Heart left ventricle (tissue), 16 donors: ENCODE results near the gene ZC3H12C. TPM values are rescaled to one million over a fixed set of nuclear protein-coding genes. Genes with fewer than 3 reads are reported as not detected.
A peak's percentile ranks its signal among the peaks of the same experiment; 100 is the strongest.

ENCODE experiments used
- ATAC-seq, 4 donors: fragments of 200-7000 bp; cut with Tn5 transposase; one replicate each; pipeline ENCODE4 v1.9.1; 2020 to 2022; ENCODE audit warnings: moderate library complexity in 4 of 4, mild to moderate bottlenecking in 3 of 4, moderate number of reproducible peaks in 1 of 4
- DNase-seq, 5 donors: peaks; one replicate each; pipeline ENCODE4 v3.0.0-alpha.2; 2020
- H3K27ac ChIP-seq, 12 donors: fragments of 200-600 bp; sonication (generic) in 4 of 12; one replicate each; pipeline versions ENCODE4 v1.5.0 to v1.8.0; 2016 to 2022; ENCODE audit warnings: mild to moderate bottlenecking in 2 of 12
- H3K27me3 ChIP-seq, 9 donors: fragments of 200-600 bp; sonication (generic) in 2 of 9; one replicate each; pipeline versions ENCODE4 v1.5.1 to v1.8.0; 2016 to 2022; ENCODE audit warnings: mild to moderate bottlenecking in 3 of 9
- H3K36me3 ChIP-seq, 9 donors: fragments of 200-600 bp; sonication (generic) in 2 of 9; one replicate each; pipeline versions ENCODE4 v1.5.0 to v1.8.0; 2018 to 2022; ENCODE audit warnings: mild to moderate bottlenecking in 2 of 9
- H3K4me1 ChIP-seq, 12 donors: fragments of 200-600 bp; sonication (generic) in 4 of 12; one replicate each; pipeline versions ENCODE4 v1.5.0 to v1.8.0; 2016 to 2022; ENCODE audit warnings: mild to moderate bottlenecking in 3 of 12
- H3K4me3 ChIP-seq, 12 donors: fragments of 200-600 bp; sonication (generic) in 4 of 12; one replicate each; pipeline versions ENCODE4 v1.5.0 to v1.8.0; 2017 to 2022; ENCODE audit warnings: mild to moderate bottlenecking in 9 of 12, moderate library complexity in 4 of 12
- H3K9me3 ChIP-seq, 12 donors: fragments of 200-600 bp; sonication (generic) in 4 of 12; one replicate each; pipeline versions ENCODE4 v1.5.0 to v1.8.0; 2016 to 2022; ENCODE audit warnings: mild to moderate bottlenecking in 1 of 12
- POLR2A ChIP-seq, 2 donors: fragments of 450-650 bp; IDR thresholded peaks; one replicate each; pipeline ENCODE4 v1.6.1; 2017; ENCODE audit warnings: antibody characterized with exemption in 2 of 2, mild to moderate bottlenecking in 2 of 2, moderate library complexity in 2 of 2
- WGBS, 4 donors: extraction: QIAGEN DNeasy Blood & Tissue Kit in 2 of 4; methylation state at CpG; one replicate each; pipeline versions ENCODE4 v1.1.5 to v1.1.7; 2013 to 2018; 5-methylcytosine and 5-hydroxymethylcytosine counted together
- intact Hi-C, 10 donors: fragments of 100-400 bp; cut with DNase I; formaldehyde crosslinking; loops; one replicate each; pipeline versions ENCODE4 v1.11.1 to v1.14.2; 2022
- polyA plus RNA-seq, 2 donors: library from polyadenylated mRNA; stranded (reverse); fragments of 200-250 nt; gene quantifications; one replicate each; pipeline ENCODE4 v1.2.3, GENCODE V29; 2013
- total RNA-seq, 9 donors: library from RNA; depleted of rRNA in 2 of 9; stranded (reverse); fragments of >200 nt in 2 of 9; fragmentation: NEBNext Ultra II Directional in 3 of 9; extraction: Animal tissue kit (Norgen Biotek cat#: 25700) in 3 of 9; gene quantifications; one replicate each; pipeline versions ENCODE4 v1.1.0 to v1.2.4, GENCODE V29; 2016 to 2023
- TF ChIP-seq, protein P1 (sequence below), 12 donors: fragments of 200-600 bp; sonication (generic) in 4 of 12; IDR thresholded peaks; one replicate each; pipeline versions ENCODE4 v1.5.0 to v1.8.0; 2018 to 2022; ENCODE audit warnings: antibody characterized with exemption in 12 of 12, mild to moderate bottlenecking in 5 of 12
- donor health status: ischemic (EF 13 %, LVEDD 7.1; RV severe dilation, severe dysfunction).
- donor health status: healthy with polysubstance abuse.
- donor health status: DM: no; HTN: yes; CAD: no.
- donor health status: DM: no; HTN: no; CAD: no.
- donor health status: ischemic (EF 25% LVEDD 6.9; RV normal size, moderate dysfunction).
- donor health status: ischemic (EF 25% LVEDD 5.7; RV mildly dilated, moderate dysfunction).
- donor health status: healthy.
- donor health status: DM: yes; HTN: yes; CAD: no.
- donor health status: ischemic (EF 35%, LVEDD 5.7; RV mildly dilated, moderate dysfunction).
- donor health status: nonischemic (EF 11% LVEDD 7.7; RV severe dilation, severe dysfunction).
- donor health status: DM: yes; HTN: yes; CAD: no.
- donor health status: PGD.
- donor health status: ischemic (EF 29% LVEDD 5.4; RV normal size, mild dysfunction).
- donor health status: nonischemic (EF 23%, LVEDD 6.1; RV moderate dilation, normal function).

The ZC3H12C gene
- total and polyA plus RNA-seq, 11 donors, result 2.1 to 24.3 (median 17.3) TPM

DNA sequence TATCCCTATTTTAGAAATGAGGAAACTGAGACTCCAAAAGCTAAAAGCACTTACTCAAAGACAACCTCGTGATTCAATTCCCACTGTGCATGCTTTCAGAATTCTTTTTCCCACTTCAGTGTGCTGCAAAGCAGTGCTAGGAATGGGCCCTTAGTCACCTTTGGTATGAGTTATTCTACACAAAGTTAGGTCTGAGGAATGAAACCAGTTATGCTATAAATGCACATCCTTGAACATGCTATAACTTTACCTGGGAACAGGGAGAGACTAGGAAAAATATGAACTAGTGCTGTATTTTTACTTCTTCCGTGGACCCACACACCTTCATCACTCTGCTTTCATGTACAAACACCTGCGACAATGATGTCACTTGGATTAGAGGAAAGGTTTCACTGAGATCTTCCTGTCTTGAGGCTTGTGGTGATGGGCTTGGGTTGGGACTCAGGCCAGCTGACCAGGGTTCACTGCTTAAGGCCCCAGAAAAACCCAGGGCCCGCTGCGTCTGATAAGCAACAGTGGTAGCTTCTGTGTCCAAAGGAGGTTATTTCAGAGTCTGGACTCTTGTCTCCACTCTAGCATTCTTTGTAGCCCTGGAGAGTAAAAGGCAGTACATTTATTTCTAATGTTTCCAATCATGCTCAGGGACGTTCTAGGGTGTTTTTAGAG, 81.6 kb downstream of the ZC3H12C start:
- H3K4me1 ChIP-seq, result peaks cover 0 to 14% (median 3%) of the 10 kb centered on the region in 12 donors
- WGBS, 4 donors, result 77 to 84% (median 78%) methylated on average over 6 of the region's 6 CpGs
- no peak for TF ChIP-seq POLR2A (IDR thresholded peaks at IDR 0.05)
- TF ChIP-seq, protein P1, sequence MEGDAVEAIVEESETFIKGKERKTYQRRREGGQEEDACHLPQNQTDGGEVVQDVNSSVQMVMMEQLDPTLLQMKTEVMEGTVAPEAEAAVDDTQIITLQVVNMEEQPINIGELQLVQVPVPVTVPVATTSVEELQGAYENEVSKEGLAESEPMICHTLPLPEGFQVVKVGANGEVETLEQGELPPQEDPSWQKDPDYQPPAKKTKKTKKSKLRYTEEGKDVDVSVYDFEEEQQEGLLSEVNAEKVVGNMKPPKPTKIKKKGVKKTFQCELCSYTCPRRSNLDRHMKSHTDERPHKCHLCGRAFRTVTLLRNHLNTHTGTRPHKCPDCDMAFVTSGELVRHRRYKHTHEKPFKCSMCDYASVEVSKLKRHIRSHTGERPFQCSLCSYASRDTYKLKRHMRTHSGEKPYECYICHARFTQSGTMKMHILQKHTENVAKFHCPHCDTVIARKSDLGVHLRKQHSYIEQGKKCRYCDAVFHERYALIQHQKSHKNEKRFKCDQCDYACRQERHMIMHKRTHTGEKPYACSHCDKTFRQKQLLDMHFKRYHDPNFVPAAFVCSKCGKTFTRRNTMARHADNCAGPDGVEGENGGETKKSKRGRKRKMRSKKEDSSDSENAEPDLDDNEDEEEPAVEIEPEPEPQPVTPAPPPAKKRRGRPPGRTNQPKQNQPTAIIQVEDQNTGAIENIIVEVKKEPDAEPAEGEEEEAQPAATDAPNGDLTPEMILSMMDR (IDR thresholded peaks at IDR 0.05), result no peak
- no peaks in the 10 kb centered on the region for H3K27me3 ChIP-seq
- DNase-seq (no peak), ATAC-seq (peak in 2 of 4 donors; percentile 12 to 16)
- H3K36me3 ChIP-seq, result no peaks in the 10 kb centered on the region
- intact Hi-C loops, result loop anchor here in 6 of 10 donors (5.0 to 10.0 kb wide), 4 partner anchors 222 to 1060 kb away; no protein-coding TSS in a partner anchor
- no peaks in the 10 kb centered on the region for H3K9me3 ChIP-seq
- no peak overlapping the region for H3K27ac ChIP-seq
- peak overlapping the region in 5 of 12 donors; percentile 20 to 51 (median 32) for H3K4me3 ChIP-seq

DNA sequence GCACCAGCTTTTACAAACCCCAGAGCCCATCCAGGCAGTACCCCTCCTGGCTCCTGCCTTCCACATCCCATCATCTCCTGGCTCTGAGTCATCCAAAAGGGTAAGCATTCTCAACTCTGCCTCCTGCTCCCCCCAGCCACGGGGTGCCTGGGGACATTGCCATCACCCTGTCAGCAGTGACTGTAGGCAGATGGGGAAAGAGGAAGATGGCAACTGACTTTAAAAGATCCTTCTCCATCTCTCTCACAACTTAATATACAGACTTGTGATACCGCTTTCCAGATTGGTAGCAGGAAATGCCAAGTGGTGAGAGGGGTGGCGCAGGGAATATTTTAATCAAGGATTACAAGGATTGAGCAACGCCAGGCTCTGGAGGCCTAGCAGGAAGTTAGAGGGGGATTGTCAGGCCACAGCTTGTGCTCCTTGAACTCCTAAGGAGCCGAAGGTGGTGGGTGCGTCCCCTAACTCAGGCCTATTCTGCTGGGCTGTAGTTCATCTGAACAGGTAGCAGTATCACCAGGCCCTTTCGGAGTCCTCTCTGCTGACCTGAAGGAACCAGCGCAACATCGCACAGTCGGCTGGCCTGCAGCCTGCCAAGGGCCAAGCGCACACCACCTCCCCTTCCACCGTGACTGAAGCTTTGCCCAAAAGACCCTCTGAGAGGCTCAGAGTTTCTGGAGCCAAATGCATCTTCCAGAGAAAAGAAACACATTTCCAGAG, 83.3 kb downstream of the ZC3H12C start:
- TF ChIP-seq, protein P1 (IDR thresholded peaks at IDR 0.05), result no peak
- no peak for TF ChIP-seq POLR2A (IDR thresholded peaks at IDR 0.05)
- H3K27ac ChIP-seq, result no peak overlapping the region
- peaks cover 0 to 14% (median 3%) of the 10 kb centered on the region in 12 donors for H3K4me1 ChIP-seq
- no peaks in the 10 kb centered on the region for H3K36me3 ChIP-seq
- ATAC-seq (no peak), DNase-seq (no peak)
- no peak overlapping the region for H3K4me3 ChIP-seq
- no peaks in the 10 kb centered on the region for H3K27me3 ChIP-seq
- 82 to 89% (median 88%) methylated on average over 12 of the region's 12 CpGs for WGBS, 4 donors
- no peaks in the 10 kb centered on the region for H3K9me3 ChIP-seq
- intact Hi-C loops, result loop anchor here in 4 of 10 donors (10.0 kb wide), 2 partner anchors 232 to 1058 kb away; no protein-coding TSS in a partner anchor

- no peaks in the 10 kb centered on the region for H3K9me3 ChIP-seq
- WGBS, 4 donors, result 81 to 87% (median 83%) methylated on average over 7 of the region's 7 CpGs
- H3K36me3 ChIP-seq, result no peaks in the 10 kb centered on the region
- no peak for TF ChIP-seq POLR2A (IDR thresholded peaks at IDR 0.05)
- TF ChIP-seq, protein P1 (IDR thresholded peaks at IDR 0.05), result no peak
- ATAC-seq (no peak), DNase-seq (no peak)
- no peak overlapping the region for H3K27ac ChIP-seq
- intact Hi-C loops, result loop anchor here in 4 of 10 donors (10.0 kb wide), 2 partner anchors 232 to 1058 kb away; no protein-coding TSS in a partner anchor
- H3K4me1 ChIP-seq, result peaks cover 0 to 14% (median 3%) of the 10 kb centered on the region in 12 donors
- H3K4me3 ChIP-seq, result no peak overlapping the region
- no peaks in the 10 kb centered on the region for H3K27me3 ChIP-seq
These were observed 83.9 kb downstream of the ZC3H12C start for GRCh38 chr11:110177086-110177456.

DNA sequence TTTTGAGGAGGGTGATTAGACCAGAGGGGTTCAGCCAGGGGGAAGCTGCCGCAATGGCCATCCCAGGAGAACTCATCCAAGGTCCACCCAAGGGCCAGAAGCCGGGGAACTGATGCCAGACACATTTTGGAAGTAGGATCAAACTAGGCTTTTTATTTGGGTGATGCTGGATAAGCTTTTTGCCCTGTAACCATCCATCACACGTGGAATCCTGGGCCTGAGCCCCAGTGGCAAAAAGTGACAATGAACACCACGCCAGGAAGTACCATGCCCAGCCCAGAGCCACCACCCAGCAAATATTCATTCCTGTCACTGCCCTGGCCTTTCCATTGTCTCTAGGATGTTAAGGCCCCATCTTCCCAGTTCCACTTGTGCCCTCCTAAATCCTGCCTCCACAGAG, 85.9 kb downstream of the ZC3H12C start:
- Histone ChIP-seq H3K36me3 (no peaks in the 10 kb centered on the region), H3K27me3 (no peaks in the 10 kb centered on the region), H3K4me1 (peaks cover 0 to 12% (median under 1%) of the 10 kb centered on the region in 12 donors), H3K4me3 (no peak overlapping the region), H3K27ac (no peak overlapping the region), H3K9me3 (no peaks in the 10 kb centered on the region)
- TF ChIP-seq POLR2A (IDR thresholded peaks at IDR 0.05), result no peak
- TF ChIP-seq, protein P1 (IDR thresholded peaks at IDR 0.05), result no peak
- DNase-seq (no peak), ATAC-seq (no peak)
- intact Hi-C loops, result loop anchor here in 4 of 10 donors (10.0 kb wide), 2 partner anchors 234 to 1056 kb away; no protein-coding TSS in a partner anchor
- 88 to 96% (median 93%) methylated on average over 4 of the region's 4 CpGs for WGBS, 4 donors
